A549 (cell line): ENCODE results near the gene C4orf36.

Experiments used
- CTCF ChIP-seq: fragments of >200 bp; sonication (Bioruptor Twin); formaldehyde crosslinking; IDR thresholded peaks from 3 replicates; pipeline ENCODE4 v1.5.1; 2016
- TF ChIP-seq, protein P1 (sequence below): fragments of 200-600 bp; sonication (generic); IDR thresholded peaks from 2 replicates; pipeline ENCODE4 v1.6.1; 2016; ENCODE audit warnings: antibody characterized with exemption, mild to moderate bottlenecking, moderate library complexity
- TF ChIP-seq, protein P2 (sequence below): IDR thresholded peaks from 2 replicates; pipeline ENCODE4 v1.6.1; 2012

DNA sequence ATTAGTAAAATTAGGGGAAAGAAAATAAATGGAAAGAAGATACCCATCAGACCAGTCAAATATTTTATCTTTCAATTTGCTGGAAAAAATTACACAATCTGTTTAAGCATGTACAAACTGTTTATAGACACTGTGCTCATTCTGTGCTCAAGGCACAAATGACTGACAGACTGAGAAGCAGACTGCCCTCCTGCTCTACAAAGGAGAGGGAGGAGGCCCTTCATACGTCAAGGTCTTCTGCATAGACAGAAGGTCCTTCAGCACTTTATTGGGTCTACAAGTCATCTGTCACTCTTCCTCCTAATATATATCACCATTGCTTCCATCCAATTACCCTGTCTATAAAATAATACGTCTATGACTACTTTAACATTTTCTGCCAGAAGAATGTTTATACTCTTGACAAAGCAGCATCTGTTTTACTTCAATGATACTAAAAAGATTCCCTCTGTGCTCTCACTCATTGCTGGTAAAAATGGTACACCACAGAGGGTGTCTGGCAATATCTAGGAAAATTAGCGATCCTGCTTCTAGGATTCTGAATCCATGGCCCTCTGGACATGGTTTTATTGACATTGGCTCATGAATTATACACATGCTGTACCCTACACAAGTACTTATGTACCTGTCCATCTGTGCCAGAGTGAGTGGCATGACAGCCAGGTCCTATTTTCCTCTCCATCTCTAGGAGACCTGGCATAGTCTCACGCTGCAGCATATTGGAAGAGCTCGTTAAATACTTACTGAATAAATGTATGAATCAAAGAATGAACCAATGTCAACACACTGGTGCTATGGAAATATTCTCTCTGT is 54.3 kb downstream of the C4orf36 start:
- TF ChIP-seq, protein P1, sequence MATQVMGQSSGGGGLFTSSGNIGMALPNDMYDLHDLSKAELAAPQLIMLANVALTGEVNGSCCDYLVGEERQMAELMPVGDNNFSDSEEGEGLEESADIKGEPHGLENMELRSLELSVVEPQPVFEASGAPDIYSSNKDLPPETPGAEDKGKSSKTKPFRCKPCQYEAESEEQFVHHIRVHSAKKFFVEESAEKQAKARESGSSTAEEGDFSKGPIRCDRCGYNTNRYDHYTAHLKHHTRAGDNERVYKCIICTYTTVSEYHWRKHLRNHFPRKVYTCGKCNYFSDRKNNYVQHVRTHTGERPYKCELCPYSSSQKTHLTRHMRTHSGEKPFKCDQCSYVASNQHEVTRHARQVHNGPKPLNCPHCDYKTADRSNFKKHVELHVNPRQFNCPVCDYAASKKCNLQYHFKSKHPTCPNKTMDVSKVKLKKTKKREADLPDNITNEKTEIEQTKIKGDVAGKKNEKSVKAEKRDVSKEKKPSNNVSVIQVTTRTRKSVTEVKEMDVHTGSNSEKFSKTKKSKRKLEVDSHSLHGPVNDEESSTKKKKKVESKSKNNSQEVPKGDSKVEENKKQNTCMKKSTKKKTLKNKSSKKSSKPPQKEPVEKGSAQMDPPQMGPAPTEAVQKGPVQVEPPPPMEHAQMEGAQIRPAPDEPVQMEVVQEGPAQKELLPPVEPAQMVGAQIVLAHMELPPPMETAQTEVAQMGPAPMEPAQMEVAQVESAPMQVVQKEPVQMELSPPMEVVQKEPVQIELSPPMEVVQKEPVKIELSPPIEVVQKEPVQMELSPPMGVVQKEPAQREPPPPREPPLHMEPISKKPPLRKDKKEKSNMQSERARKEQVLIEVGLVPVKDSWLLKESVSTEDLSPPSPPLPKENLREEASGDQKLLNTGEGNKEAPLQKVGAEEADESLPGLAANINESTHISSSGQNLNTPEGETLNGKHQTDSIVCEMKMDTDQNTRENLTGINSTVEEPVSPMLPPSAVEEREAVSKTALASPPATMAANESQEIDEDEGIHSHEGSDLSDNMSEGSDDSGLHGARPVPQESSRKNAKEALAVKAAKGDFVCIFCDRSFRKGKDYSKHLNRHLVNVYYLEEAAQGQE = no peak
- no peak for TF ChIP-seq CTCF
- TF ChIP-seq, protein P2, sequence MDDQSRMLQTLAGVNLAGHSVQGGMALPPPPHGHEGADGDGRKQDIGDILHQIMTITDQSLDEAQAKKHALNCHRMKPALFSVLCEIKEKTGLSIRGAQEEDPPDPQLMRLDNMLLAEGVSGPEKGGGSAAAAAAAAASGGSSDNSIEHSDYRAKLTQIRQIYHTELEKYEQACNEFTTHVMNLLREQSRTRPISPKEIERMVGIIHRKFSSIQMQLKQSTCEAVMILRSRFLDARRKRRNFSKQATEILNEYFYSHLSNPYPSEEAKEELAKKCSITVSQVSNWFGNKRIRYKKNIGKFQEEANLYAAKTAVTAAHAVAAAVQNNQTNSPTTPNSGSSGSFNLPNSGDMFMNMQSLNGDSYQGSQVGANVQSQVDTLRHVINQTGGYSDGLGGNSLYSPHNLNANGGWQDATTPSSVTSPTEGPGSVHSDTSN = no peak
